Measurements from ENCODE around the gene GPC1. TPM values are rescaled to one million over a fixed set of nuclear protein-coding genes. Genes with fewer than 3 reads are reported as not detected.
A peak's percentile ranks its signal among the peaks of the same experiment; 100 is the strongest.

GPC1 gene
- total RNA-seq, 4 donors from 2014 or later: 0.88 to 62.2 (median 43.4) TPM

GRCh38 chr2:240451791-240452461 lies 16.5 kb downstream of the GPC1 start:
- Histone ChIP-seq H3K27me3 (no peaks in the 10 kb centered on the region), H3K36me3 (no peaks in the 10 kb centered on the region), H3K9me3 (no peaks in the 10 kb centered on the region), H3K4me3 (peak overlapping the region; percentile 33 to 74), H3K4me1 (peaks cover 0 to 31% of the 10 kb centered on the region in 2 donors), H3K27ac (peak overlapping the region in 1 of 2 donors; percentile 52)
- intact Hi-C loops (cut with DNase I; ENCODE audit: low total_unique reads): no loop called here
- DNase-seq: no peak
- no peak for TF ChIP-seq POLR2A (IDR thresholded peaks at IDR 0.05)
- TF ChIP-seq, protein P1, sequence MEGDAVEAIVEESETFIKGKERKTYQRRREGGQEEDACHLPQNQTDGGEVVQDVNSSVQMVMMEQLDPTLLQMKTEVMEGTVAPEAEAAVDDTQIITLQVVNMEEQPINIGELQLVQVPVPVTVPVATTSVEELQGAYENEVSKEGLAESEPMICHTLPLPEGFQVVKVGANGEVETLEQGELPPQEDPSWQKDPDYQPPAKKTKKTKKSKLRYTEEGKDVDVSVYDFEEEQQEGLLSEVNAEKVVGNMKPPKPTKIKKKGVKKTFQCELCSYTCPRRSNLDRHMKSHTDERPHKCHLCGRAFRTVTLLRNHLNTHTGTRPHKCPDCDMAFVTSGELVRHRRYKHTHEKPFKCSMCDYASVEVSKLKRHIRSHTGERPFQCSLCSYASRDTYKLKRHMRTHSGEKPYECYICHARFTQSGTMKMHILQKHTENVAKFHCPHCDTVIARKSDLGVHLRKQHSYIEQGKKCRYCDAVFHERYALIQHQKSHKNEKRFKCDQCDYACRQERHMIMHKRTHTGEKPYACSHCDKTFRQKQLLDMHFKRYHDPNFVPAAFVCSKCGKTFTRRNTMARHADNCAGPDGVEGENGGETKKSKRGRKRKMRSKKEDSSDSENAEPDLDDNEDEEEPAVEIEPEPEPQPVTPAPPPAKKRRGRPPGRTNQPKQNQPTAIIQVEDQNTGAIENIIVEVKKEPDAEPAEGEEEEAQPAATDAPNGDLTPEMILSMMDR (IDR thresholded peaks at IDR 0.05): no peak

DNA sequence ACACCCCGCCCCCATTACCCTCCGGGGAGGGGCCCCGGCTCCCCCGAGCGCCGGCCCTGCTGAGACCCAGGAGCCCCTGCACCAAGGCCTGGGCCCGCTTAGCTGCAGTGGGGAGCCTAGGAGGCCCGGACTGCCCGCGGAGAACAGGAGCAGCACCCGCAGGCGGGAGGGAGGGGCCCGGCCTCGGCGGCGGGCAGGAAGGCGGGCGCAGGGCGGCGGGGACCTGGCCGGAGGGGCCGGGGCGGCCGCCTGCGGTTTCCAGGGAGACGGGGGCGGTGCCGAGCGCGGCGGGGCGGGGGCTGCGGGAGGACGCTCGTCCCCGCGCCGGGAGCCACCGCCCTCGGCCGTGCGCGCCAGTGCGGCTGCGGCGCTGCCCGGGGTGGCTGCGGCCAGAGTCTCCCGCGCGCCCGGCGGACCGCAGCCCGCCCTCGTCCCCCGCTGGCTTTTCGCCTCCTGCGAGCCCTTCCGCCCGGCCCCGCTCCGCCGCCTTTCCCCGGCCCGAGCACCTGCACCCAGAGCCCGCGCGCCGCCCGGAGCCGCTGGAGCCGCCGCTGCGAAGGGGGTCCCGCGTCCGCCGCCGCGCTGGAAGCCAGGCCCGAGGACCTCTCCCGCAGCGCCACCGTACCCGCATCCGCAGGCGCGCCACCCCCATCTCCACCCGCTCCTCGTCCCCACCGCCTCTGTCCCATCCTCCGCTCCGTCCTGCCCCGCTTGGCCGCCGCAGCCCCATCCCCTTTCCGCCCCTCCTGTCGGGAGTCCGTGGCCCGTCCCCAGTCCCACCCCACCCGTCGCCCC lies 17.2 kb downstream of the GPC1 start:
- DNase-seq: peak; percentile 61 to 77
- Histone ChIP-seq H3K9me3 (no peaks in the 10 kb centered on the region), H3K4me1 (peaks cover 0 to 31% of the 10 kb centered on the region in 2 donors), H3K27ac (peak overlapping the region in 1 of 2 donors; percentile 60), H3K4me3 (peak overlapping the region; percentile 40 to 74), H3K27me3 (no peaks in the 10 kb centered on the region), H3K36me3 (no peaks in the 10 kb centered on the region)
- TF ChIP-seq, protein P1 (IDR thresholded peaks at IDR 0.05): no peak
- TF ChIP-seq POLR2A (IDR thresholded peaks at IDR 0.05): peak in 1 of 2 donors; percentile 73
- intact Hi-C loops (cut with DNase I; ENCODE audit: low total_unique reads): no loop called here

GRCh38 chr2:240453461-240454105 lies 18.1 kb downstream of the GPC1 start:
- H3K4me3 ChIP-seq: peak overlapping the region in 1 of 2 donors; percentile 74
- peaks cover 0 to 31% of the 10 kb centered on the region in 2 donors for H3K4me1 ChIP-seq
- no peaks in the 10 kb centered on the region for H3K36me3 ChIP-seq
- no peaks in the 10 kb centered on the region for H3K27me3 ChIP-seq
- no peak for DNase-seq
- intact Hi-C loops (cut with DNase I; ENCODE audit: low total_unique reads): no loop called here
- H3K27ac ChIP-seq: peak overlapping the region in 1 of 2 donors; percentile 35
- no peaks in the 10 kb centered on the region for H3K9me3 ChIP-seq
- TF ChIP-seq, protein P1 (IDR thresholded peaks at IDR 0.05): no peak
- no peak for TF ChIP-seq POLR2A (IDR thresholded peaks at IDR 0.05)

GRCh38 chr2:240454106-240454901 lies 18.8 kb downstream of the GPC1 start:
- Histone ChIP-seq H3K4me1 (peaks cover 0 to 31% of the 10 kb centered on the region in 2 donors), H3K27me3 (no peaks in the 10 kb centered on the region), H3K36me3 (no peaks in the 10 kb centered on the region), H3K9me3 (no peaks in the 10 kb centered on the region), H3K4me3 (no peak overlapping the region), H3K27ac (peak overlapping the region in 1 of 2 donors; percentile 35)
- no peak for DNase-seq
- TF ChIP-seq, protein P1 (IDR thresholded peaks at IDR 0.05): no peak
- TF ChIP-seq POLR2A (IDR thresholded peaks at IDR 0.05): no peak
- intact Hi-C loops (cut with DNase I; ENCODE audit: low total_unique reads): no loop called here

Measured in uterus (tissue), 4 donors.